H1 (cell line): ENCODE results near the gene ABCA13. TPM values are rescaled to one million over a fixed set of nuclear protein-coding genes. Genes with fewer than 3 reads are reported as not detected.

Experiments used
- BCL11A ChIP-seq, 2 experiments: IDR thresholded peaks; one replicate each; pipeline ENCODE4 v1.6.1; 2011; ENCODE audit warnings: low read depth in 2 of 2, low read length in 2 of 2, mild to moderate bottlenecking in 2 of 2
- CTBP2 ChIP-seq: IDR thresholded peaks from 2 replicates; pipeline ENCODE4 v1.7.0; 2011; ENCODE audit warnings: borderline replicate concordance, mild to moderate bottlenecking, moderate library complexity, mixed read lengths, low read length; ENCODE audit not compliant: insufficient read depth, insufficient read length
- GTF2F1 ChIP-seq: IDR thresholded peaks from 2 replicates; pipeline ENCODE4 v1.6.1; 2012; ENCODE audit warnings: low read depth, low read length, improper control_type of control experiment, borderline replicate concordance
- KDM1A ChIP-seq: fragments of 200-600, 300-600 bp; sonication (generic); IDR thresholded peaks from 2 replicates; pipeline ENCODE4 v1.7.1; 2016; ENCODE audit warnings: mild to moderate bottlenecking, low read length, borderline replicate concordance
- KDM5A ChIP-seq: fragments of 200-600 bp; IDR thresholded peaks from 2 replicates; pipeline ENCODE4 v1.7.1; 2012; ENCODE audit warnings: mild to moderate bottlenecking, low read length, inconsistent platforms, mixed read lengths
- RAD21 ChIP-seq, 2 experiments: IDR thresholded peaks in 1 of 2; conservative IDR thresholded peaks in 1 of 2; 2 replicates each; pipeline ENCODE4 v1.6.1; 2011; ENCODE audit warnings: low read depth in 2 of 2, low read length in 2 of 2, improper control_type of control experiment in 1 of 2, inconsistent platforms in 1 of 2, mild to moderate bottlenecking in 1 of 2, moderate library complexity in 1 of 2
- polyA plus RNA-seq, 7 experiments: library from polyadenylated mRNA; depleted of rRNA in 3 of 7; stranded (reverse) in 5 of 7; unstranded in 2 of 7; fragments of >200 nt in 5 of 7; fragments of 200-250 nt in 2 of 7; gene quantifications; 1 replicate in 5 of 7; 2 replicates in 1 of 7; 4 replicates in 1 of 7; pipeline versions ENCODE4 v1.2.1 to v1.2.3, GENCODE V29; 2011 to 2013; ENCODE audit warnings: missing spikeins in 2 of 7, mixed read lengths in 2 of 7
- total RNA-seq: library from RNA; stranded (reverse); fragmentation: NEBNext Ultra II Directional; extraction: Animal tissue kit (Norgen Biotek cat#: 25700); gene quantifications from 2 replicates; pipeline ENCODE4 v1.2.1, GENCODE V29; 2021
- TF ChIP-seq, protein P1 (sequence below): fragments of 300-600 bp; sonication (generic); IDR thresholded peaks from 2 replicates; pipeline ENCODE4 v1.7.1; 2012; ENCODE audit warnings: low read length, moderate library complexity, mild to moderate bottlenecking, inconsistent platforms; ENCODE audit not compliant: insufficient replicate concordance
- TF ChIP-seq, protein P2 (sequence below), 3 experiments: IDR thresholded peaks; 1 replicate in 2 of 3; 2 replicates in 1 of 3; pipeline versions ENCODE4 v1.5.1 to v1.6.1; 2011; ENCODE audit warnings: low read length in 3 of 3, mild to moderate bottlenecking in 3 of 3, inconsistent platforms in 2 of 3, low read depth in 1 of 3, moderate library complexity in 1 of 3; ENCODE audit not compliant: insufficient read depth in 1 of 3; ENCODE audit errors: control extremely low read depth in 1 of 3

Gene ABCA13
- total and polyA plus RNA-seq, 2 of the 8 experiments (the other 6 are each of a cell fraction or from before 2014, with no cell fraction given), result 0.07 to 0.09 TPM

DNA sequence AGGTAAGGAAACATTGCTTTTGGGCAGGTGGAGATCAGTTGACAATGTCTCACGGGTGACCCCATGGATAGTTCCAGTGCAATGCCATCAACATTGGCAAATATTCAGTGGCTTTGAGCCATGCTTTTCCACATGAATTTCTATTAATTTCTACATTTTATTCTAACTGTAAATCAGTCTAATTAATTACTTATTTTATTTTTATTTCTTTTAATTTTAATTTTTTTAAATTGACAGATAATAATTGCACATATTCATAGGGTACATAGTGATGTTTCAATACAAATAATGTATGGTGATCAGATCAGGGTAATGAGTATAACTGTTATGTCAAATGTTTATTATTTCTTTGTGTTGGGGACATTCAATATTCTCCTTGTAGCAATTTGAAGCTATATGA is 3.8 kb downstream of the ABCA13 start (continued):
- TF ChIP-seq, protein P1, sequence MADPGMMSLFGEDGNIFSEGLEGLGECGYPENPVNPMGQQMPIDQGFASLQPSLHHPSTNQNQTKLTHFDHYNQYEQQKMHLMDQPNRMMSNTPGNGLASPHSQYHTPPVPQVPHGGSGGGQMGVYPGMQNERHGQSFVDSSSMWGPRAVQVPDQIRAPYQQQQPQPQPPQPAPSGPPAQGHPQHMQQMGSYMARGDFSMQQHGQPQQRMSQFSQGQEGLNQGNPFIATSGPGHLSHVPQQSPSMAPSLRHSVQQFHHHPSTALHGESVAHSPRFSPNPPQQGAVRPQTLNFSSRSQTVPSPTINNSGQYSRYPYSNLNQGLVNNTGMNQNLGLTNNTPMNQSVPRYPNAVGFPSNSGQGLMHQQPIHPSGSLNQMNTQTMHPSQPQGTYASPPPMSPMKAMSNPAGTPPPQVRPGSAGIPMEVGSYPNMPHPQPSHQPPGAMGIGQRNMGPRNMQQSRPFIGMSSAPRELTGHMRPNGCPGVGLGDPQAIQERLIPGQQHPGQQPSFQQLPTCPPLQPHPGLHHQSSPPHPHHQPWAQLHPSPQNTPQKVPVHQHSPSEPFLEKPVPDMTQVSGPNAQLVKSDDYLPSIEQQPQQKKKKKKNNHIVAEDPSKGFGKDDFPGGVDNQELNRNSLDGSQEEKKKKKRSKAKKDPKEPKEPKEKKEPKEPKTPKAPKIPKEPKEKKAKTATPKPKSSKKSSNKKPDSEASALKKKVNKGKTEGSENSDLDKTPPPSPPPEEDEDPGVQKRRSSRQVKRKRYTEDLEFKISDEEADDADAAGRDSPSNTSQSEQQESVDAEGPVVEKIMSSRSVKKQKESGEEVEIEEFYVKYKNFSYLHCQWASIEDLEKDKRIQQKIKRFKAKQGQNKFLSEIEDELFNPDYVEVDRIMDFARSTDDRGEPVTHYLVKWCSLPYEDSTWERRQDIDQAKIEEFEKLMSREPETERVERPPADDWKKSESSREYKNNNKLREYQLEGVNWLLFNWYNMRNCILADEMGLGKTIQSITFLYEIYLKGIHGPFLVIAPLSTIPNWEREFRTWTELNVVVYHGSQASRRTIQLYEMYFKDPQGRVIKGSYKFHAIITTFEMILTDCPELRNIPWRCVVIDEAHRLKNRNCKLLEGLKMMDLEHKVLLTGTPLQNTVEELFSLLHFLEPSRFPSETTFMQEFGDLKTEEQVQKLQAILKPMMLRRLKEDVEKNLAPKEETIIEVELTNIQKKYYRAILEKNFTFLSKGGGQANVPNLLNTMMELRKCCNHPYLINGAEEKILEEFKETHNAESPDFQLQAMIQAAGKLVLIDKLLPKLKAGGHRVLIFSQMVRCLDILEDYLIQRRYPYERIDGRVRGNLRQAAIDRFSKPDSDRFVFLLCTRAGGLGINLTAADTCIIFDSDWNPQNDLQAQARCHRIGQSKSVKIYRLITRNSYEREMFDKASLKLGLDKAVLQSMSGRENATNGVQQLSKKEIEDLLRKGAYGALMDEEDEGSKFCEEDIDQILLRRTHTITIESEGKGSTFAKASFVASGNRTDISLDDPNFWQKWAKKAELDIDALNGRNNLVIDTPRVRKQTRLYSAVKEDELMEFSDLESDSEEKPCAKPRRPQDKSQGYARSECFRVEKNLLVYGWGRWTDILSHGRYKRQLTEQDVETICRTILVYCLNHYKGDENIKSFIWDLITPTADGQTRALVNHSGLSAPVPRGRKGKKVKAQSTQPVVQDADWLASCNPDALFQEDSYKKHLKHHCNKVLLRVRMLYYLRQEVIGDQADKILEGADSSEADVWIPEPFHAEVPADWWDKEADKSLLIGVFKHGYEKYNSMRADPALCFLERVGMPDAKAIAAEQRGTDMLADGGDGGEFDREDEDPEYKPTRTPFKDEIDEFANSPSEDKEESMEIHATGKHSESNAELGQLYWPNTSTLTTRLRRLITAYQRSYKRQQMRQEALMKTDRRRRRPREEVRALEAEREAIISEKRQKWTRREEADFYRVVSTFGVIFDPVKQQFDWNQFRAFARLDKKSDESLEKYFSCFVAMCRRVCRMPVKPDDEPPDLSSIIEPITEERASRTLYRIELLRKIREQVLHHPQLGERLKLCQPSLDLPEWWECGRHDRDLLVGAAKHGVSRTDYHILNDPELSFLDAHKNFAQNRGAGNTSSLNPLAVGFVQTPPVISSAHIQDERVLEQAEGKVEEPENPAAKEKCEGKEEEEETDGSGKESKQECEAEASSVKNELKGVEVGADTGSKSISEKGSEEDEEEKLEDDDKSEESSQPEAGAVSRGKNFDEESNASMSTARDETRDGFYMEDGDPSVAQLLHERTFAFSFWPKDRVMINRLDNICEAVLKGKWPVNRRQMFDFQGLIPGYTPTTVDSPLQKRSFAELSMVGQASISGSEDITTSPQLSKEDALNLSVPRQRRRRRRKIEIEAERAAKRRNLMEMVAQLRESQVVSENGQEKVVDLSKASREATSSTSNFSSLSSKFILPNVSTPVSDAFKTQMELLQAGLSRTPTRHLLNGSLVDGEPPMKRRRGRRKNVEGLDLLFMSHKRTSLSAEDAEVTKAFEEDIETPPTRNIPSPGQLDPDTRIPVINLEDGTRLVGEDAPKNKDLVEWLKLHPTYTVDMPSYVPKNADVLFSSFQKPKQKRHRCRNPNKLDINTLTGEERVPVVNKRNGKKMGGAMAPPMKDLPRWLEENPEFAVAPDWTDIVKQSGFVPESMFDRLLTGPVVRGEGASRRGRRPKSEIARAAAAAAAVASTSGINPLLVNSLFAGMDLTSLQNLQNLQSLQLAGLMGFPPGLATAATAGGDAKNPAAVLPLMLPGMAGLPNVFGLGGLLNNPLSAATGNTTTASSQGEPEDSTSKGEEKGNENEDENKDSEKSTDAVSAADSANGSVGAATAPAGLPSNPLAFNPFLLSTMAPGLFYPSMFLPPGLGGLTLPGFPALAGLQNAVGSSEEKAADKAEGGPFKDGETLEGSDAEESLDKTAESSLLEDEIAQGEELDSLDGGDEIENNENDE, result no peak
- TF ChIP-seq, protein P2, sequence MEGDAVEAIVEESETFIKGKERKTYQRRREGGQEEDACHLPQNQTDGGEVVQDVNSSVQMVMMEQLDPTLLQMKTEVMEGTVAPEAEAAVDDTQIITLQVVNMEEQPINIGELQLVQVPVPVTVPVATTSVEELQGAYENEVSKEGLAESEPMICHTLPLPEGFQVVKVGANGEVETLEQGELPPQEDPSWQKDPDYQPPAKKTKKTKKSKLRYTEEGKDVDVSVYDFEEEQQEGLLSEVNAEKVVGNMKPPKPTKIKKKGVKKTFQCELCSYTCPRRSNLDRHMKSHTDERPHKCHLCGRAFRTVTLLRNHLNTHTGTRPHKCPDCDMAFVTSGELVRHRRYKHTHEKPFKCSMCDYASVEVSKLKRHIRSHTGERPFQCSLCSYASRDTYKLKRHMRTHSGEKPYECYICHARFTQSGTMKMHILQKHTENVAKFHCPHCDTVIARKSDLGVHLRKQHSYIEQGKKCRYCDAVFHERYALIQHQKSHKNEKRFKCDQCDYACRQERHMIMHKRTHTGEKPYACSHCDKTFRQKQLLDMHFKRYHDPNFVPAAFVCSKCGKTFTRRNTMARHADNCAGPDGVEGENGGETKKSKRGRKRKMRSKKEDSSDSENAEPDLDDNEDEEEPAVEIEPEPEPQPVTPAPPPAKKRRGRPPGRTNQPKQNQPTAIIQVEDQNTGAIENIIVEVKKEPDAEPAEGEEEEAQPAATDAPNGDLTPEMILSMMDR (IDR thresholded peaks at IDR 0.05; ENCODE audit: control extremely low read depth in 1 of 3, insufficient read depth in 1 of 3, low read depth in 1 of 3, low read length in 3 of 3), result no peak
- TF ChIP-seq KDM5A, result no peak
- no peak for TF ChIP-seq KDM1A
- TF ChIP-seq BCL11A (IDR thresholded peaks at IDR 0.05; ENCODE audit: low read depth in 2 of 2, low read length in 2 of 2), result no peak
- no peak for TF ChIP-seq CTBP2
- TF ChIP-seq RAD21 (IDR thresholded peaks at IDR 0.05 in 1 of 2, conservative IDR thresholded peaks at IDR 0.05 in 1 of 2; ENCODE audit: low read depth in 2 of 2, low read length in 2 of 2), result no peak
- no peak for TF ChIP-seq GTF2F1
